ENCODE data around the gene HOXC4. TPM values are rescaled to one million over a fixed set of nuclear protein-coding genes. Genes with fewer than 3 reads are reported as not detected.
"Not testable (repeated sequence)": the region's sequence is repeated elsewhere in the genome, so short reads cannot be mapped to it uniquely, and the experiment has no call there.

Gene HOXC4
- total RNA-seq, 4 donors from 2014 or later = 0.51 to 2.0 (median 0.71) TPM

- DNase-seq = no peak
- intact Hi-C loops (cut with DNase I; ENCODE audit: low total_unique reads) (no loop called here), in situ Hi-C loops (cut with MboI; ENCODE audit: low sequenced_read_pairs in 4 of 4) (no loop called here)
- Histone ChIP-seq H3K27me3 (no peaks in the 10 kb centered on the region), H3K4me1 (no peaks in the 10 kb centered on the region), H3K4me3 (no peak overlapping the region), H3K36me3 (no peaks in the 10 kb centered on the region), H3K27ac (no peak overlapping the region), H3K9me3 (no peaks in the 10 kb centered on the region)
- ATAC-seq = no peak
- TF ChIP-seq CTCF (IDR thresholded peaks at IDR 0.05 in 4 of 5, conservative IDR thresholded peaks at IDR 0.05 in 1 of 5) (no peak), POLR2A (IDR thresholded peaks at IDR 0.05) (no peak)
These were observed 21.8 kb downstream of the HOXC4 start for GRCh38 chr12:54075409-54075808.

DNA sequence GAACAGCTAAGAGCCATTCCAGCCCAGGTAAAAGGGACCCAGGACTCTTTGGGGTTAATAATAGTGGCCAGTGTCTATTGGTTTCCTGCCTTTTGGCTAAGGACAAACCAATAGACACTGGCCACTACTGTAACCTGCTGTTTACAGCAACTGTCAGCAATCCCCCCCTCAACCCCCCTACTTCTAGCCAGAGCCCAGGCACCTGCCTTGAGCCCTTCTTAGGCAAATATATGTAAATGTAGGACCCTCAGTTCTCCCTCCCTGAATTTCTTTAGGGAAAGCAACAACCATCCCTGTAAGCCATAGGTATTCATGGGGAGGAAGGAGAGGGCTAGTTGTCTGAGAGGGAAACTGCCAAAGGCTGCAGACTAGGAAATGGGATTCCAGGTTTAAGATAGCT, 22.3 kb downstream of the HOXC4 start:
- in situ Hi-C loops (cut with MboI; ENCODE audit: low sequenced_read_pairs in 4 of 4) = no loop called here
- TF ChIP-seq CTCF (IDR thresholded peaks at IDR 0.05 in 4 of 5, conservative IDR thresholded peaks at IDR 0.05 in 1 of 5) (no peak), POLR2A (IDR thresholded peaks at IDR 0.05) (no peak)
- H3K4me1 ChIP-seq = no peaks in the 10 kb centered on the region
- intact Hi-C loops (cut with DNase I; ENCODE audit: low total_unique reads) = no loop called here
- no peaks in the 10 kb centered on the region for H3K27me3 ChIP-seq
- no peak for ATAC-seq
- H3K4me3 ChIP-seq = no peak overlapping the region
- H3K9me3 ChIP-seq = no peaks in the 10 kb centered on the region
- DNase-seq = no peak
- H3K36me3 ChIP-seq = no peaks in the 10 kb centered on the region
- no peak overlapping the region for H3K27ac ChIP-seq

GRCh38 chr12:54077843-54078242, 24.2 kb downstream of the HOXC4 start:
- in situ Hi-C loops (cut with MboI; ENCODE audit: low sequenced_read_pairs in 4 of 4); H3K4me1 ChIP-seq; H3K27me3 ChIP-seq: not testable (repeated sequence)

GRCh38 chr12:54079115-54079514, 25.5 kb downstream of the HOXC4 start:
- ATAC-seq; H3K9me3 ChIP-seq; in situ Hi-C loops (cut with MboI; ENCODE audit: low sequenced_read_pairs in 4 of 4); intact Hi-C loops (cut with DNase I; ENCODE audit: low total_unique reads); H3K4me1 ChIP-seq; H3K27me3 ChIP-seq; H3K36me3 ChIP-seq; DNase-seq: not testable (repeated sequence)
- Histone ChIP-seq H3K27ac (peak overlapping the region; percentile 9 to 55 (median 31)), H3K4me3 (peak overlapping the region in 1 of 4 donors; percentile 13)

More at GRCh38 chr12:54077843-54078242, 24.2 kb downstream of the HOXC4 start:
- Histone ChIP-seq H3K27ac (peak overlapping the region in 3 of 4 donors; percentile 7 to 38 (median 7)), H3K4me3 (peak overlapping the region in 1 of 4 donors; percentile 17)
- ATAC-seq; H3K36me3 ChIP-seq; intact Hi-C loops (cut with DNase I; ENCODE audit: low total_unique reads); H3K9me3 ChIP-seq; DNase-seq: not testable (repeated sequence)

DNA sequence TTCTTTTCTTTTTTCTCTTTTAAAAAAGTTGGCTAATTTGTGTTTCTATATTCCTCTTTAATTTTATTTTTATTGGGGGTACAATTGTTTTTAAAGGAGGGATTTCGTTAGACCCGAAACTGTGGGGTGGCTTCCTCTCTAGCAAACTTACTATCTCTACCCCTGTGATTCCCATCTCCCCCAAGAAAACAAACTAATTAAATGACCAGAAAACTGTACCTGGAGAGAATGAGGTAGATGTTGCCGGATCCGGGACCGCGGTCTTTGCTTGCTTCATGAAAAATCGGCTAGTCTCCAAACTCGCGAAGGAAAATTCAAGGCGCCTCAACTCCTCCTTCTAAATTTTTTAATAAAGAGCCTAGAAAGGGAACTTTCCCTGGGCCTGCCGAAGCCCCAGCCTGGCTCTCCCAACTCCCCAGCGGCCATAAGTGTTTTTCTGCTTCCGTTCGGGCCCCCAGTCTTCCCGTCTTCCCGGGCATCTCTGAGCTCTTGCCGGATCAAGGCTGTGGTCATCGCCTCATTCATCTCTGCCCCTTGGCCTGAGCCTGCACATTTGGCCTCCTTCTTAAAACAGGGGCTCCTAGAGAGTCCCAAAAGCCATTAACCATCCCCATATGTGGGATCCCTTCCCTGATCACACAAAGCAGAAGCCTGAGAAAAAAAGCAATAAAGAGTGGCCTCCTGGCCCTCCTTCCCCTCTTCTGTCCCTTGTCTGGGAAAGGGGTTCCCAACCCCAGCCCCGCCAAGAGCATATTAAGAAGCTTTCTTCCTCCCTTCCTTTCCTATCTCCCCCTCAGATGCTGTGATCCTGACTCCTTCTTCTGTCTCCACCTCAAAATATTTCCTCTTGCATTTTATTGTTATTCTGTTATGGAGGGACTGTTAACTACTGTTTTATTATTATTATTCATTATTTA, 26.6 kb downstream of the HOXC4 start:
- H3K4me1 ChIP-seq; in situ Hi-C loops (cut with MboI; ENCODE audit: low sequenced_read_pairs in 4 of 4); DNase-seq; H3K9me3 ChIP-seq; H3K27me3 ChIP-seq; intact Hi-C loops (cut with DNase I; ENCODE audit: low total_unique reads); H3K36me3 ChIP-seq; ATAC-seq; H3K4me3 ChIP-seq: not testable (repeated sequence)
- H3K27ac ChIP-seq = peak overlapping the region in 3 of 4 donors; percentile 30 to 63 (median 58)

DNA sequence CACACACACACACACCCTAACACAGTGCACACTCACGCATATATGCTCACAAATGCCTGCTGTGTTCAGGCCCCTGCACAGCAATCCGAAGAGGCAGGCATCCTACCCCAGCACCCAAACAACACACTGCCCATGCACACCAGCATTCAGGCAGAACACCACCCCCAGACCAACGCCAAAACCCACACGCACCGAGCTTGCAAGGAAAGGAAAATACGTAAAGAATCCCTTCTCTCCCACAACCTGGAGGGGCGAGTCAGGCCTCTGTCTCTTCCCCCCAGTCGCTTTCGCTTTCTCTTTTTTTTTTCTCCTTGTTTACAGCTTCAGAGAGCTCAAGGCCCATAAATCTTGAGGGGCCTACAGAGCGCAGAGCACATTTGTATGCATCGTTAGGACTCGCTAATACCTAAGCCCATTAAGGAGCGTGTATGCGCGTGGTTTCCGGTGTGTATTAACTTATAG, 27.4 kb downstream of the HOXC4 start:
- intact Hi-C loops (cut with DNase I; ENCODE audit: low total_unique reads); H3K36me3 ChIP-seq; H3K27me3 ChIP-seq; H3K4me1 ChIP-seq; in situ Hi-C loops (cut with MboI; ENCODE audit: low sequenced_read_pairs in 4 of 4); H3K9me3 ChIP-seq; DNase-seq; ATAC-seq: not testable (repeated sequence)
- peak overlapping the region in 1 of 4 donors; percentile 30 for H3K27ac ChIP-seq
- H3K4me3 ChIP-seq = peak overlapping the region in 1 of 4 donors; percentile 29

GRCh38 chr12:54081581-54082396, 28.2 kb downstream of the HOXC4 start:
- Histone ChIP-seq H3K27ac (peak overlapping the region in 3 of 4 donors; percentile 14 to 59 (median 35)), H3K4me3 (peak overlapping the region in 2 of 4 donors; percentile 21 to 29)
- in situ Hi-C loops (cut with MboI; ENCODE audit: low sequenced_read_pairs in 4 of 4); ATAC-seq; intact Hi-C loops (cut with DNase I; ENCODE audit: low total_unique reads); H3K4me1 ChIP-seq; DNase-seq; H3K9me3 ChIP-seq; H3K36me3 ChIP-seq; H3K27me3 ChIP-seq: not testable (repeated sequence)
